Ovary (tissue), 9 donors: Measurements from ENCODE around the gene EZR. TPM values are rescaled to one million over a fixed set of nuclear protein-coding genes. Genes with fewer than 3 reads are reported as not detected.

Experiments
- DNase-seq, 5 donors: peaks; one replicate each; pipeline ENCODE4 v3.0.0-alpha.2; 2019 to 2020
- H3K27ac ChIP-seq, 2 donors: fragments of 200-600 bp; one replicate each; pipeline versions ENCODE4 v1.5.1 to v1.8.0; 2019 to 2022
- H3K27me3 ChIP-seq: fragments of 200-600 bp; one replicate; pipeline ENCODE4 v1.8.0; 2022
- H3K36me3 ChIP-seq: fragments of 200-600 bp; sonication (generic); one replicate; pipeline ENCODE4 v1.5.1; 2019
- H3K4me1 ChIP-seq: one replicate; pipeline ENCODE4 v1.8.1; 2013; ENCODE audit warnings: mild to moderate bottlenecking, moderate library complexity; ENCODE audit not compliant: insufficient read depth
- H3K4me3 ChIP-seq: fragments of 200-600 bp; sonication (generic); one replicate; pipeline ENCODE4 v1.5.1; 2017
- H3K9me3 ChIP-seq, 2 donors: fragments of 200-600 bp in 1 of 2; sonication (generic) in 1 of 2; one replicate each; pipeline versions ENCODE4 v1.5.1 to v1.8.1; 2013 to 2019; ENCODE audit warnings: mild to moderate bottlenecking in 1 of 2, moderate library complexity in 1 of 2
- CTCF ChIP-seq, 3 donors: fragments of 450-650 bp in 2 of 3; fragments of 200-600 bp in 1 of 3; IDR thresholded peaks; one replicate each; pipeline versions ENCODE4 v1.5.1 to v1.8.0; 2016 to 2022; ENCODE audit warnings: antibody characterized with exemption in 3 of 3, mild to moderate bottlenecking in 1 of 3
- EP300 ChIP-seq: sonication (generic); formaldehyde crosslinking; IDR thresholded peaks from one replicate; pipeline ENCODE4 v1.6.1; 2017; ENCODE audit warnings: antibody characterized with exemption
- POLR2A ChIP-seq: fragments of 450-650 bp; IDR thresholded peaks from one replicate; pipeline ENCODE4 v1.6.1; 2017; ENCODE audit warnings: antibody characterized with exemption, mild to moderate bottlenecking, moderate library complexity
- WGBS, 3 donors: extraction: QIAGEN DNeasy Blood & Tissue Kit in 1 of 3; methylation state at CpG; one replicate each; pipeline versions ENCODE4 v1.1.5 to v1.1.7; 2013 to 2017; 5-methylcytosine and 5-hydroxymethylcytosine counted together
- intact Hi-C, 4 donors: fragments of 100-400 bp; cut with DNase I; formaldehyde crosslinking; loops; one replicate each; pipeline versions ENCODE4 v1.11.0 to v1.15.1; 2022 to 2023
- polyA plus RNA-seq, 2 donors: library from polyadenylated mRNA; stranded (reverse); fragments of 200-250 nt in 1 of 2; fragments of 350-450 nt in 1 of 2; fragmentation: Illumina TruSeq in 1 of 2; extraction: RNeasy Lipid Tissue Mini Kit (QIAGEN cat#74804) in 1 of 2; gene quantifications; one replicate each; pipeline ENCODE4 v1.2.3, GENCODE V29; 2013 to 2014
- total RNA-seq, 7 donors: library from RNA; depleted of rRNA in 2 of 7; stranded (reverse); fragments of >200 nt in 2 of 7; fragmentation: NEBNext Ultra II Directional in 3 of 7; extraction: Animal tissue kit (Norgen Biotek cat#: 25700) in 3 of 7; gene quantifications; one replicate each; pipeline versions ENCODE4 v1.1.0 to v1.2.4, GENCODE V29; 2016 to 2023
- donor health status: DM: no; HTN: no; CAD: no; lungs with moderate emphysema.
- donor health status: DM: no; HTN: no; CAD: no.
- donor health status: Bipolar disorder and iron deficiency.
- donor health status: DM: yes; HTN: yes; CAD: no.
- donor health status: DM: no; HTN: no; CAD: no.
- donor health status: DM: yes; HTN: yes; CAD: no.

Gene EZR
- total and polyA plus RNA-seq, 9 donors, result 39.0 to 214 (median 85.6) TPM

- Histone ChIP-seq H3K27ac (no peak overlapping the region), H3K4me3 (no peak overlapping the region), H3K4me1 (no peaks in the 10 kb centered on the region), H3K36me3 (no peaks in the 10 kb centered on the region), H3K27me3 (no peaks in the 10 kb centered on the region), H3K9me3 (no peaks in the 10 kb centered on the region)
- 69 to 73% (median 71%) methylated on average over 11 of the region's 11 CpGs for WGBS, 3 donors
- no peak for DNase-seq
- no peak for TF ChIP-seq CTCF (IDR thresholded peaks at IDR 0.05)
- no peak for TF ChIP-seq POLR2A
- no peak for TF ChIP-seq EP300
- intact Hi-C loops, result no loop called here
These were observed 55.6 kb downstream of the EZR start for GRCh38 chr6:158763434-158764182.

- H3K36me3 ChIP-seq, result no peaks in the 10 kb centered on the region
- H3K4me3 ChIP-seq, result no peak overlapping the region
- H3K4me1 ChIP-seq, result no peaks in the 10 kb centered on the region
- H3K9me3 ChIP-seq, result no peaks in the 10 kb centered on the region
- H3K27ac ChIP-seq, result no peak overlapping the region
- TF ChIP-seq CTCF (IDR thresholded peaks at IDR 0.05) (no peak), POLR2A (no peak), EP300 (no peak)
- intact Hi-C loops, result no loop called here
- H3K27me3 ChIP-seq, result no peaks in the 10 kb centered on the region
- DNase-seq, result peak in 1 of 5 donors; percentile 17
- WGBS, 3 donors, result 76 to 79% (median 77%) methylated on average over 12 of the region's 12 CpGs
These were observed 56.3 kb downstream of the EZR start for GRCh38 chr6:158762787-158763433.

GRCh38 chr6:158761746-158762145, 57.4 kb downstream of the EZR start:
- WGBS, 3 donors, result 90 to 96% (median 94%) methylated on average over 10 of the region's 10 CpGs
- intact Hi-C loops, result no loop called here
- Histone ChIP-seq H3K9me3 (no peaks in the 10 kb centered on the region), H3K36me3 (no peaks in the 10 kb centered on the region), H3K4me3 (no peak overlapping the region), H3K4me1 (no peaks in the 10 kb centered on the region), H3K27ac (no peak overlapping the region), H3K27me3 (no peaks in the 10 kb centered on the region)
- no peak for TF ChIP-seq POLR2A
- TF ChIP-seq CTCF (IDR thresholded peaks at IDR 0.05), result no peak
- no peak for TF ChIP-seq EP300
- peak in 1 of 5 donors; percentile 15 for DNase-seq

- H3K27ac ChIP-seq, result no peak overlapping the region
These were observed 58.4 kb downstream of the EZR start for GRCh38 chr6:158760618-158761250.

More at GRCh38 chr6:158760618-158761250, 58.4 kb downstream of the EZR start:
- 83 to 89% (median 85%) methylated on average over 17 of the region's 17 CpGs for WGBS, 3 donors
- Histone ChIP-seq H3K9me3 (no peaks in the 10 kb centered on the region), H3K4me3 (no peak overlapping the region), H3K27me3 (no peaks in the 10 kb centered on the region), H3K4me1 (no peaks in the 10 kb centered on the region), H3K36me3 (no peaks in the 10 kb centered on the region)
- intact Hi-C loops, result no loop called here
- DNase-seq, result peak in 1 of 5 donors; percentile 20
- TF ChIP-seq POLR2A (no peak), CTCF (IDR thresholded peaks at IDR 0.05) (no peak), EP300 (no peak)
